Measurements from ENCODE around the gene PDLIM1.

The PDLIM1 gene

GRCh38 chr10:95290461-95291364 is at the start of gene PDLIM1:
Gene PDLIM1, minus strand, starts transcription at chr10:95291003. Its CDS starts 88 bp downstream, at chr10:95290915.
- FAIRE-seq = no peak

GRCh38 chr10:95339863-95340262 is 49.1 kb upstream of the PDLIM1 start:
- DNase-seq (ENCODE audit: low spot score) (no peak), FAIRE-seq (no peak)

More at GRCh38 chr10:95290461-95291364, at the start of gene PDLIM1:
- peak; percentile 53 for DNase-seq (ENCODE audit: low spot score)

- no peak for FAIRE-seq
- no peak for DNase-seq (ENCODE audit: low spot score)
Observed at GRCh38 chr10:95337423-95338160, 46.8 kb upstream of the PDLIM1 start.

GRCh38 chr10:95336702-95337101 is 45.9 kb upstream of the PDLIM1 start:
- DNase-seq (ENCODE audit: low spot score) (no peak), FAIRE-seq (no peak)

- FAIRE-seq (no peak), DNase-seq (ENCODE audit: low spot score) (no peak)
Observed at GRCh38 chr10:95335933-95336699, 45.3 kb upstream of the PDLIM1 start.

- no peak for DNase-seq (ENCODE audit: low spot score)
- FAIRE-seq = no peak
Observed at GRCh38 chr10:95334805-95335144, 44.0 kb upstream of the PDLIM1 start.

GRCh38 chr10:95333997-95334804 is 43.4 kb upstream of the PDLIM1 start:
- FAIRE-seq (no peak), DNase-seq (ENCODE audit: low spot score) (no peak)

- DNase-seq (ENCODE audit: low spot score) = no peak
- FAIRE-seq = no peak
Observed at GRCh38 chr10:95332666-95333249, 42.0 kb upstream of the PDLIM1 start.

- FAIRE-seq (no peak), DNase-seq (ENCODE audit: low spot score) (no peak)
Observed at GRCh38 chr10:95331596-95332130, 40.9 kb upstream of the PDLIM1 start.

- FAIRE-seq = no peak
- DNase-seq (ENCODE audit: low spot score) = no peak
Observed at GRCh38 chr10:95330966-95331453, 40.2 kb upstream of the PDLIM1 start.

- no peak for DNase-seq (ENCODE audit: low spot score)
Observed at GRCh38 chr10:95329296-95329695, 38.5 kb upstream of the PDLIM1 start.

GRCh38 chr10:95328013-95328412 is 37.2 kb upstream of the PDLIM1 start:
- FAIRE-seq (no peak), DNase-seq (ENCODE audit: low spot score) (no peak)

More at GRCh38 chr10:95329296-95329695, 38.5 kb upstream of the PDLIM1 start:
- FAIRE-seq = no peak

GRCh38 chr10:95327367-95327766 is 36.6 kb upstream of the PDLIM1 start:
- FAIRE-seq (no peak), DNase-seq (ENCODE audit: low spot score) (no peak)

GRCh38 chr10:95326396-95326795 is 35.6 kb upstream of the PDLIM1 start:
- no peak for FAIRE-seq
- DNase-seq (ENCODE audit: low spot score) = no peak

GRCh38 chr10:95325863-95326262 is 35.1 kb upstream of the PDLIM1 start:
- FAIRE-seq (no peak), DNase-seq (ENCODE audit: low spot score) (no peak)

GRCh38 chr10:95324436-95325268 is 33.8 kb upstream of the PDLIM1 start:
- no peak for DNase-seq (ENCODE audit: low spot score)
- FAIRE-seq = no peak

GRCh38 chr10:95321554-95322301 is 30.9 kb upstream of the PDLIM1 start:
- DNase-seq (ENCODE audit: low spot score) = no peak
- FAIRE-seq = no peak

- FAIRE-seq = no peak
Observed at GRCh38 chr10:95319239-95319638, 28.4 kb upstream of the PDLIM1 start.

More at GRCh38 chr10:95319239-95319638, 28.4 kb upstream of the PDLIM1 start:
- DNase-seq (ENCODE audit: low spot score) = no peak
